22Rv1 (cell line): Measurements from ENCODE around the gene PRR15L.
"Not testable (repeated sequence)": the region's sequence is repeated elsewhere in the genome, so short reads cannot be mapped to it uniquely, and the experiment has no call there.

ENCODE experiments used
- H3K27ac ChIP-seq: fragments of 450-650 bp; 2 replicates; pipeline ENCODE4 v1.5.1; 2017
- CTCF ChIP-seq: fragments of 450-650 bp; IDR thresholded peaks from 2 replicates; pipeline ENCODE4 v1.5.1; 2017; ENCODE audit warnings: mild to moderate bottlenecking
- ZFX ChIP-seq: fragments of 450-650 bp; IDR thresholded peaks from 2 replicates; pipeline ENCODE4 v1.6.1; 2017; ENCODE audit warnings: antibody characterized with exemption, borderline replicate concordance

Gene PRR15L

GRCh38 chr17:47957591-47958490 lies at the start of gene PRR15L:
Gene PRR15L, minus strand, starts transcription at chr17:47957883. Its CDS starts 4,649 bp downstream, at chr17:47953234.
- H3K27ac ChIP-seq = peak within 1 kb of the TSS; percentile 98
- TF ChIP-seq CTCF (no peak), ZFX (no peak)

- no peak overlapping the region for H3K27ac ChIP-seq
- TF ChIP-seq CTCF = no peak
- TF ChIP-seq ZFX = no peak
Measured at GRCh38 chr17:48006936-48007709, 49.4 kb upstream of the PRR15L start.

GRCh38 chr17:48004983-48005382 lies 47.3 kb upstream of the PRR15L start:
- TF ChIP-seq CTCF (no peak), ZFX (no peak)
- H3K27ac ChIP-seq = no peak overlapping the region

GRCh38 chr17:48003417-48004151 lies 45.9 kb upstream of the PRR15L start:
- TF ChIP-seq CTCF (no peak), ZFX (no peak)
- no peak overlapping the region for H3K27ac ChIP-seq

- TF ChIP-seq CTCF (no peak), ZFX (no peak)
- H3K27ac ChIP-seq = no peak overlapping the region
Measured at GRCh38 chr17:48002916-48003416, 45.3 kb upstream of the PRR15L start.

GRCh38 chr17:48002266-48002915 lies 44.7 kb upstream of the PRR15L start:
- no peak for TF ChIP-seq ZFX
- no peak for TF ChIP-seq CTCF
- H3K27ac ChIP-seq = no peak overlapping the region

GRCh38 chr17:48001657-48002056 lies 44.0 kb upstream of the PRR15L start:
- H3K27ac ChIP-seq = not testable (repeated sequence)
